ENCODE measurements around the gene CBL.

CBL gene

DNA sequence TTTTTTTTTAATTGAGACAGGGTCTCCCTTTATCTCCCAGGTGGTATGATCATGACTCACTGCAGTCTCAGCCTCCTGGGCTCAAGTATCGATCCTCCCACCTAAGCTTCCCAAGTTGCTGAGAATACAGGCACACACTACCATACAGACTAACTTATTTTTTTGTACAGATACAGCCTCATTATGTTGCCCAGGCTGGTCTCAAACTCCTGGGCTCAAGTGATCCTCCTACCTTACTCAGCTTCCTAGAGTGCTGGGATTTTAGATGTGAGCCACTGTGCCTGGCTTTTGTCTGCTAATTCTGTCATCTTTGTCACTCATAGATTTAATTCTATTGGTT lies 43.5 kb downstream of the CBL start:
- no peak for DNase-seq (ENCODE audit: low spot score)
- TF ChIP-seq CTCF (IDR thresholded peaks at IDR 0.05; ENCODE audit: borderline replicate concordance, control extremely low read depth, extremely low read depth, insufficient read depth, missing control alignments): no peak
- in situ Hi-C loops (cut with MboI; ENCODE audit: low sequenced_read_pairs, unreplicated experiment): no loop called here

- no peak for TF ChIP-seq CTCF (IDR thresholded peaks at IDR 0.05; ENCODE audit: borderline replicate concordance, control extremely low read depth, extremely low read depth, insufficient read depth, missing control alignments)
- DNase-seq (ENCODE audit: low spot score): no peak
- in situ Hi-C loops (cut with MboI; ENCODE audit: low sequenced_read_pairs, unreplicated experiment): no loop called here
These were observed 45.0 kb downstream of the CBL start for GRCh38 chr11:119251114-119251513.

GRCh38 chr11:119254239-119254638 lies 48.1 kb downstream of the CBL start:
- in situ Hi-C loops (cut with MboI; ENCODE audit: low sequenced_read_pairs, unreplicated experiment): no loop called here
- DNase-seq (ENCODE audit: low spot score): no peak
- TF ChIP-seq CTCF (IDR thresholded peaks at IDR 0.05; ENCODE audit: borderline replicate concordance, control extremely low read depth, extremely low read depth, insufficient read depth, missing control alignments): no peak

DNA sequence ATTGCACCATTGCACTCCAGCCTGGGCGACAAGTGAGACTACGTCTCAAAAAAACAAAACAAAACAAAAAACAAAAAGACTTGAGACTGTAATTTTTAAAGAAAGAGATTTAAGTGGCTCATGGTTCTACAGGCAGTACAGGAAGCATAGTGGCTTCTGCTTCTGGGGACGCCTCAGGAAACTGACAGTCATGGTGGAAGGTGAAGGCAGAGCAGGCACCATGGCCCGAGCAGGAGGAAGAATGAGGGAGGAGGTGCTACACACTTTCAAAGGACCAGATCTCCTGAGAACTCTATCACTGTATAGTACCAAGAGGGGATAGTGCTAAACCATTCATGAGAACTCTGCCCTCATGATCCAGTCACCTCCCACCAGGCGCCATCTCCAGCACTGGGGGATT lies 52.0 kb downstream of the CBL start:
- no peak for DNase-seq (ENCODE audit: low spot score)
- in situ Hi-C loops (cut with MboI; ENCODE audit: low sequenced_read_pairs, unreplicated experiment): no loop called here

GRCh38 chr11:119258983-119259382 lies 52.8 kb downstream of the CBL start:
- no peak for DNase-seq (ENCODE audit: low spot score)
- in situ Hi-C loops (cut with MboI; ENCODE audit: low sequenced_read_pairs, unreplicated experiment): no loop called here
- TF ChIP-seq CTCF (IDR thresholded peaks at IDR 0.05; ENCODE audit: borderline replicate concordance, control extremely low read depth, extremely low read depth, insufficient read depth, missing control alignments): no peak

More for the DNA sequence above, 52.0 kb downstream of the CBL start:
- no peak for TF ChIP-seq CTCF (IDR thresholded peaks at IDR 0.05; ENCODE audit: borderline replicate concordance, control extremely low read depth, extremely low read depth, insufficient read depth, missing control alignments)

DNA sequence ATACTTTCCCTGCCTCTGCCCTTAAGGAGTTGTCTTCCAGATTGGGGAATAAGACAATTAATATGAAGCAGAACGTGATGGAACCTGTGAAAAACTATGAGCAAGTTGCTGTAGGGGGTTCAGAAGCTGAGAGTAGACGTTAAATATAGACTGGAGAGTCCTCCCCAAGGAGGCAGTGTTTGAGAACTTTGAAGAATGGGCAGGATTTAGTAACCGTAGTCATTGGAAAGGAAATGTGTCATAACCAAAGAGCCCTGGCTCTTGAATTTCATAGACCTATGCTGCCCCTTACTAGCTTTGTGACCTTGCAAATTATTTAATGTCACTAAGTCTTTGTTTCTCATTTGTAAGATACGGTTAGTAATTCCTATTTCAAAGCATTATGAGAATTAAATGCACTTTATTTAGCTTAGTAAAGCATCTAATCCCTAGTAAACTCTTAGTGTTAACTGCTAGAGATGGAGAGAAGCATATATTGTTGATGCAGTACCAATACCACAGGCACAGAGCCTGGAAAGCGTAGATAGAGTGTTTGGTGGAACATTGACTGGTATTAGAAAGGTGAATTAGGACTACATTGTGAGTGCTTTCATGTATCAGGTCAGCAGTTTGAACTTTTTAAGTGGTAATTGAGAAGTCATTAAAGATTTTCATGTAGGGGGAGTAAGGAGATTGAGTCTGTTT lies 56.7 kb downstream of the CBL start:
- TF ChIP-seq CTCF (IDR thresholded peaks at IDR 0.05; ENCODE audit: borderline replicate concordance, control extremely low read depth, extremely low read depth, insufficient read depth, missing control alignments): no peak
- in situ Hi-C loops (cut with MboI; ENCODE audit: low sequenced_read_pairs, unreplicated experiment): no loop called here
- peak; percentile 35 for DNase-seq (ENCODE audit: low spot score)
